H1 (cell line): ENCODE results near the gene STPG1. TPM values are rescaled to one million over a fixed set of nuclear protein-coding genes. Genes with fewer than 3 reads are reported as not detected.

Experiments used
- CTCF ChIA-PET: fragments of 300-600 bp; sonication (Branson Sonifier 250); formaldehyde crosslinking; loops from one replicate; lab custom pipeline; 2021; ENCODE audit not compliant: partially characterized antibody; lab: Charles Lee
- POLR2A ChIA-PET: fragments of 300-600 bp; sonication (Branson Sonifier 250); formaldehyde crosslinking; loops from one replicate; lab custom pipeline; 2021; ENCODE audit warnings: inconsistent platforms; ENCODE audit not compliant: partially characterized antibody; lab: Charles Lee
- DNase-seq, 2 experiments: peaks; one replicate each; pipeline versions ENCODE4 v3.0.0 to v3.0.0-alpha.2; 2010 to 2022; ENCODE audit warnings: low spot score in 2 of 2, low read depth in 1 of 2, mixed read lengths in 1 of 2
- FAIRE-seq: peaks from 2 replicates; lab custom pipeline; 2011; peaks lifted over from hg19 to GRCh38; lab: Jason Lieb, UNC
- H2AFZ ChIP-seq: 2 replicates; pipeline ENCODE4 v1.8.1; 2012; ENCODE audit warnings: low read length, inconsistent platforms
- H2AK5ac ChIP-seq: 2 replicates; pipeline ENCODE4 v1.6.1; 2013; ENCODE audit warnings: low read depth, low read length
- H2BK120ac ChIP-seq: replicated peaks from 2 replicates; pipeline ENCODE3; 2013; ENCODE audit warnings: low read depth, low read length, inconsistent platforms
- H2BK12ac ChIP-seq: 2 replicates; pipeline ENCODE4 v1.6.1; 2013; ENCODE audit warnings: low read depth, low read length
- H2BK15ac ChIP-seq: 2 replicates; pipeline ENCODE4 v1.6.1; 2013; ENCODE audit warnings: low read length
- H2BK20ac ChIP-seq: 2 replicates; pipeline ENCODE4 v1.6.1; 2013; ENCODE audit warnings: low read length
- H2BK5ac ChIP-seq: 2 replicates; pipeline ENCODE4 v1.6.1; 2013; ENCODE audit warnings: low read depth, low read length
- H3K14ac ChIP-seq: 2 replicates; pipeline ENCODE4 v1.6.1; 2013; ENCODE audit warnings: inconsistent platforms; ENCODE audit not compliant: insufficient read length
- H3K18ac ChIP-seq: 2 replicates; pipeline ENCODE4 v1.6.1; 2013; ENCODE audit warnings: low read length; ENCODE audit errors: extremely low read depth
- H3K23ac ChIP-seq: 2 replicates; pipeline ENCODE4 v1.6.1; 2013; ENCODE audit warnings: inconsistent platforms; ENCODE audit not compliant: insufficient read length
- H3K23me2 ChIP-seq: 2 replicates; pipeline ENCODE4 v1.6.1; 2013; ENCODE audit warnings: low read depth, low read length
- H3K27ac ChIP-seq: 2 replicates; pipeline ENCODE4 v1.6.1; 2011; ENCODE audit warnings: low read depth, low read length, inconsistent platforms
- H3K27me3 ChIP-seq, 4 experiments: replicated peaks in 1 of 4; 1 replicate in 1 of 4; 2 replicates in 3 of 4; pipeline versions ENCODE4 v1.6.1 to v1.8.1; 2011 to 2013; ENCODE audit warnings: low read length in 3 of 4, mild to moderate bottlenecking in 3 of 4, inconsistent platforms in 2 of 4, mixed read lengths in 2 of 4, moderate library complexity in 1 of 4; ENCODE audit not compliant: control insufficient read depth in 3 of 4, insufficient read depth in 3 of 4; ENCODE audit errors: extremely low read depth in 1 of 4
- H3K36me3 ChIP-seq, 4 experiments: 2 replicates each; pipeline versions ENCODE4 v1.6.1 to v1.8.1; 2011 to 2013; ENCODE audit warnings: mild to moderate bottlenecking in 4 of 4, low read length in 3 of 4, moderate library complexity in 2 of 4, control low read depth in 1 of 4, inconsistent platforms in 1 of 4; ENCODE audit not compliant: insufficient read depth in 4 of 4, control insufficient read depth in 2 of 4
- H3K4ac ChIP-seq: replicated peaks from 2 replicates; pipeline ENCODE3; 2013; ENCODE audit warnings: low read length, low read depth, mixed read lengths, inconsistent platforms; ENCODE audit not compliant: insufficient read length
- H3K4me1 ChIP-seq, 4 experiments: replicated peaks in 1 of 4; 1 replicate in 1 of 4; 2 replicates in 3 of 4; pipeline versions ENCODE4 v1.6.1 to v1.8.1; 2011 to 2013; ENCODE audit warnings: low read length in 3 of 4, inconsistent platforms in 2 of 4, mixed read lengths in 1 of 4; ENCODE audit not compliant: insufficient read depth in 4 of 4, control insufficient read depth in 3 of 4
- H3K4me2 ChIP-seq, 2 experiments: 2 replicates each; pipeline versions ENCODE4 v1.6.1 to v1.8.1; 2011 to 2013; ENCODE audit warnings: low read depth in 2 of 2, low read length in 2 of 2, control low read depth in 1 of 2, inconsistent platforms in 1 of 2, mild to moderate bottlenecking in 1 of 2; ENCODE audit not compliant: insufficient read depth in 1 of 2
- H3K4me3 ChIP-seq, 4 experiments: fragments of 200-600, 300-600 bp in 1 of 4; sonication (generic), shearing (Covaris generic), sonication (Bioruptor Twin) in 1 of 4; 2 replicates each; pipeline versions ENCODE4 v1.5.1 to v1.8.1; 2011 to 2016; ENCODE audit warnings: low read length in 4 of 4, low read depth in 3 of 4, control low read depth in 2 of 4, inconsistent platforms in 2 of 4, mild to moderate bottlenecking in 2 of 4, mixed read lengths in 1 of 4, moderate library complexity in 1 of 4; ENCODE audit not compliant: insufficient read depth in 2 of 4; ENCODE audit errors: extremely low read depth in 1 of 4
- H3K56ac ChIP-seq: replicated peaks from 2 replicates; pipeline ENCODE3; 2013; ENCODE audit warnings: low read depth, mild to moderate bottlenecking, mixed read lengths, low read length, inconsistent platforms; ENCODE audit not compliant: insufficient read length
- H3K79me1 ChIP-seq: 2 replicates; pipeline ENCODE4 v1.6.1; 2013; ENCODE audit warnings: low read depth, low read length, control low read depth
- H3K79me2 ChIP-seq, 2 experiments: 2 replicates each; pipeline versions ENCODE4 v1.6.1 to v1.8.1; 2012 to 2013; ENCODE audit warnings: low read length in 2 of 2, mild to moderate bottlenecking in 2 of 2, inconsistent platforms in 1 of 2; ENCODE audit not compliant: insufficient read depth in 2 of 2, control insufficient read depth in 1 of 2
- H3K9ac ChIP-seq, 4 experiments: replicated peaks in 1 of 4; 1 replicate in 1 of 4; 2 replicates in 3 of 4; pipeline versions ENCODE4 v1.6.1 to v1.8.1; 2011 to 2013; ENCODE audit warnings: low read depth in 3 of 4, low read length in 3 of 4, control low read depth in 2 of 4, mild to moderate bottlenecking in 2 of 4, moderate library complexity in 2 of 4, inconsistent platforms in 1 of 4; ENCODE audit errors: extremely low read depth in 1 of 4
- H3K9me3 ChIP-seq, 2 experiments: 2 replicates each; pipeline versions ENCODE4 v1.6.1 to v1.8.1; 2012 to 2013; ENCODE audit warnings: mild to moderate bottlenecking in 2 of 2, moderate library complexity in 2 of 2, control low read depth in 1 of 2, inconsistent platforms in 1 of 2, low read depth in 1 of 2, low read length in 1 of 2, mixed read lengths in 1 of 2; ENCODE audit not compliant: insufficient read depth in 2 of 2
- H4K20me1 ChIP-seq, 2 experiments: replicated peaks in 1 of 2; 2 replicates each; pipeline versions ENCODE3 to v1.8.1; 2011 to 2013; ENCODE audit warnings: inconsistent platforms in 2 of 2, low read length in 2 of 2, mild to moderate bottlenecking in 1 of 2; ENCODE audit not compliant: insufficient read depth in 2 of 2, control insufficient read depth in 1 of 2
- H4K5ac ChIP-seq: 2 replicates; pipeline ENCODE4 v1.6.1; 2013; ENCODE audit warnings: low read length, low read depth, mixed read lengths, inconsistent platforms; ENCODE audit not compliant: insufficient read length
- H4K8ac ChIP-seq: 2 replicates; pipeline ENCODE4 v1.8.0; 2013; ENCODE audit warnings: mild to moderate bottlenecking, moderate library complexity, low read length, inconsistent platforms; ENCODE audit not compliant: insufficient read depth; ENCODE audit errors: extremely low read depth
- H4K91ac ChIP-seq: replicated peaks from 2 replicates; pipeline ENCODE3; 2013; ENCODE audit warnings: low read length, mixed read lengths, inconsistent platforms; ENCODE audit not compliant: insufficient read length
- FOSL1 ChIP-seq: IDR thresholded peaks from 2 replicates; pipeline ENCODE4 v1.6.1; 2011; ENCODE audit warnings: mild to moderate bottlenecking, low read depth, low read length, moderate library complexity; ENCODE audit not compliant: insufficient read depth
- SAP30 ChIP-seq: fragments of 300-600 bp; sonication (generic); IDR thresholded peaks from 2 replicates; pipeline ENCODE4 v1.7.1; 2012; ENCODE audit warnings: low read length, moderate library complexity, mild to moderate bottlenecking, inconsistent platforms; ENCODE audit not compliant: insufficient read depth, insufficient replicate concordance
- WGBS, 2 experiments: shearing (Covaris generic) in 1 of 2; methylation state at CpG; one replicate each; pipeline versions ENCODE4 v1.1.6 to v1.1.7; 2013 to 2015; ENCODE audit warnings: low lambda C conversion rate in 2 of 2, mixed read lengths in 2 of 2, inconsistent platforms in 1 of 2, low coverage in 1 of 2, missing lambda C conversion rate in 1 of 2; ENCODE audit not compliant: insufficient replicate concordance in 2 of 2, insufficient coverage in 1 of 2, insufficient read length in 1 of 2; ENCODE audit errors: extremely low coverage in 1 of 2, missing lambda C conversion rate in 1 of 2; 5-methylcytosine and 5-hydroxymethylcytosine counted together
- polyA plus RNA-seq, 7 experiments: library from polyadenylated mRNA; depleted of rRNA in 3 of 7; stranded (reverse) in 5 of 7; unstranded in 2 of 7; fragments of >200 nt in 5 of 7; fragments of 200-250 nt in 2 of 7; gene quantifications; 1 replicate in 5 of 7; 2 replicates in 1 of 7; 4 replicates in 1 of 7; pipeline versions ENCODE4 v1.2.1 to v1.2.3, GENCODE V29; 2011 to 2013; ENCODE audit warnings: missing spikeins in 2 of 7, mixed read lengths in 2 of 7
- total RNA-seq: library from RNA; stranded (reverse); fragmentation: NEBNext Ultra II Directional; extraction: Animal tissue kit (Norgen Biotek cat#: 25700); gene quantifications from 2 replicates; pipeline ENCODE4 v1.2.1, GENCODE V29; 2021

Gene STPG1
- total and polyA plus RNA-seq, 2 of the 8 experiments (the other 6 are each of a cell fraction or from before 2014, with no cell fraction given), result 10.3 to 11.2 TPM

DNA sequence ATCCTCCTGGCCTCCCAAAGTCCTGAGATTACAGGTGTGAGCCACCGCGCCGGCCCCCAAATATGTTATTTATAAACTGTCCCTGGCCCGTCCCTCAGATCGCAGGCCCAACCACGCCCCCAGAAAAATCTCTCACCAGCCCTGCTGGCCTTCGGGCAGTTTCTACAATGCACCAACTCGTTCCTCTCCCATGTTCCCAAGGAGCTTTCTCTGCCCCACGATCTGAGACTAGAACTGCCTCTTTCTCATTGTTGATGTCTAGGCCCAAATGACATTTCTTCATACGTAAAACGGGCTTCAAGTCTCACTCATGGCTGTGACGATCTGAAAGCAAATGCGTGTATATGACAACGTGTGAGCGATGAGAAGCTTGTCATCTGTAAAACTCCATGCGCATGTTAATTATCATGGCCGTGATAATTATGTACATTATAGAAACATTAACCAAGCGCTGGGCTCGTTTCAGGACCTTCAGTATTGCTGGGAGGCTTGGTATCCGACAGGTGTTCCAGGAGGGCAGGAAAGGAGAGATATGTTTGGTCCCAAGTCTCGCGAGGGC, 1.3 kb upstream of the STPG1 start:
- H3K9ac ChIP-seq, result peak overlapping the region in 1 of 4 experiments; percentile 9; a peak in 1 of 7 replicates
- H4K91ac ChIP-seq, result no peak overlapping the region
- H2BK15ac ChIP-seq, result no peak overlapping the region
- no peaks in the 10 kb centered on the region for H3K27me3 ChIP-seq
- 67% methylated on average over 22 of the region's 22 CpGs; no CpG with 5 or more reads in 1 of the 2 experiments for WGBS, 2 experiments
- 0 out of 4 replicates have a peak, but pooled peaks cover 0 to 3% of the 10 kb centered on the region in 2 experiments for H3K79me2 ChIP-seq
- H3K23me2 ChIP-seq, result peaks cover 11% of the 10 kb centered on the region
- ChIA-PET CTCF (interaction anchor here (0.5 to 3.0 kb wide), 45 partner anchors 9 to 1168 kb away, joined by 3 to 15 read pairs (median 4); no protein-coding TSS in a partner anchor), POLR2A (interaction anchor here (0.7 to 2.3 kb wide), 3 partner anchors 11 to 87 kb away, joined by 3 to 7 read pairs (median 5); partner anchors contain the start of gene RCAN3)
- no peak overlapping the region for H3K4ac ChIP-seq
- H4K8ac ChIP-seq, result no peak overlapping the region
- H2BK5ac ChIP-seq, result no peak overlapping the region
- H2AFZ ChIP-seq, result peak overlapping the region; percentile 83
- peak overlapping the region in 3 of 4 experiments; percentile 18 to 73 (median 33); a peak in 4 of 8 replicates for H3K4me3 ChIP-seq
- DNase-seq, result no peak
- no peak overlapping the region for H3K14ac ChIP-seq
- no peak overlapping the region for H3K27ac ChIP-seq
- H3K9me3 ChIP-seq, result no peaks in the 10 kb centered on the region
- H4K5ac ChIP-seq, result no peak overlapping the region
- H3K56ac ChIP-seq, result no peak overlapping the region
- H2BK20ac ChIP-seq, result no peak overlapping the region
- H2BK120ac ChIP-seq, result no peak overlapping the region
- no peaks in the 10 kb centered on the region for H4K20me1 ChIP-seq
- TF ChIP-seq SAP30 (peak; percentile 11), FOSL1 (no peak)
- peaks cover 0 to 6% (median under 1%) of the 10 kb centered on the region in 4 experiments; a peak in 3 of 7 replicates for H3K4me1 ChIP-seq
- H3K4me2 ChIP-seq, result peak overlapping the region; percentile 56 to 97
- no peaks in the 10 kb centered on the region for H3K36me3 ChIP-seq
- H3K18ac ChIP-seq, result 0 out of 2 replicates have a peak overlapping the region, but pooled peaks have one; percentile 5
- H3K79me1 ChIP-seq, result no peaks in the 10 kb centered on the region
- H2BK12ac ChIP-seq, result no peak overlapping the region
- no peak for FAIRE-seq
- no peak overlapping the region for H2AK5ac ChIP-seq
- no peak overlapping the region for H3K23ac ChIP-seq
